HepG2 (cell line): ENCODE results near the gene LINGO1. TPM values are rescaled to one million over a fixed set of nuclear protein-coding genes. Genes with fewer than 3 reads are reported as not detected.

Experiments used
- ATAC-seq: fragments of 200-7000 bp; cut with Tn5 transposase; 3 replicates; pipeline ENCODE4 v1.9.1; 2020; ENCODE audit warnings: mild to moderate bottlenecking, moderate library complexity
- BruUV-seq: library from RNA; stranded (reverse); fragments of 400-500 nt; replicated peaks from 2 replicates; lab custom pipeline; 2021; lab: Mats Ljungman, UMichigan
- CTCF ChIA-PET: fragments of 300-600 bp; formaldehyde crosslinking; extraction: SDS; loops from one replicate; lab custom pipeline; 2021; ENCODE audit warnings: low total read pairs, inconsistent platforms, low intra/inter-chr PET ratio; lab: Yijun Ruan, JAX
- POLR2A ChIA-PET: fragments of 350-600 bp; sonication (Branson Sonifier 250); formaldehyde crosslinking; loops from one replicate; lab custom pipeline; 2020; ENCODE audit warnings: antibody characterized with exemption, inconsistent platforms; lab: Yijun Ruan, JAX
- DNase-seq: peaks from one replicate; pipeline ENCODE4 v3.0.0-alpha.2; 2015; ENCODE audit warnings: low spot score
- FAIRE-seq: peaks from 3 replicates; lab custom pipeline; 2011; peaks lifted over from hg19 to GRCh38; lab: Jason Lieb, UNC
- H2AFZ ChIP-seq: one replicate; pipeline ENCODE4 v1.6.1; 2011; ENCODE audit warnings: low read length, inconsistent platforms
- H3K27ac ChIP-seq: fragments of 300-600 bp; 3 replicates; pipeline ENCODE4 v1.8.0; 2011; ENCODE audit warnings: mixed run types, mild to moderate bottlenecking, mixed read lengths, low read length, inconsistent platforms; ENCODE audit not compliant: insufficient read depth; ENCODE audit errors: extremely low read length
- H3K27me3 ChIP-seq, 2 experiments: fragments of 200-600 bp in 1 of 2; 2 replicates in 1 of 2; 3 replicates in 1 of 2; pipeline versions ENCODE4 v1.6.0 to v1.8.0; 2011; ENCODE audit warnings: low read length in 2 of 2, mild to moderate bottlenecking in 2 of 2, moderate library complexity in 2 of 2, inconsistent platforms in 1 of 2; ENCODE audit not compliant: insufficient read depth in 2 of 2, control insufficient read depth in 1 of 2
- H3K36me3 ChIP-seq, 2 experiments: fragments of 200-600 bp in 1 of 2; replicated peaks in 1 of 2; 2 replicates in 1 of 2; 3 replicates in 1 of 2; pipeline versions ENCODE4 v1.5.1 to v1.8.0; 2011; ENCODE audit warnings: low read length in 2 of 2, inconsistent platforms in 1 of 2; ENCODE audit not compliant: insufficient read depth in 2 of 2, control insufficient read depth in 1 of 2
- H3K4me1 ChIP-seq: 2 replicates; pipeline ENCODE4 v1.5.1; 2012; ENCODE audit warnings: low read length, inconsistent platforms; ENCODE audit not compliant: insufficient read depth
- H3K4me2 ChIP-seq: 2 replicates; pipeline ENCODE4 v1.6.0; 2011; ENCODE audit warnings: low read depth, low read length, inconsistent platforms
- H3K4me3 ChIP-seq, 3 experiments: fragments of 200-600 bp in 1 of 3; sonication (generic), shearing (Covaris generic) in 1 of 3; replicated peaks in 1 of 3; 2 replicates each; pipeline ENCODE4 v1.5.1; 2011 to 2016; ENCODE audit warnings: low read length in 3 of 3, inconsistent platforms in 2 of 3, low read depth in 2 of 3, mild to moderate bottlenecking in 2 of 3, control low read depth in 1 of 3, mixed read lengths in 1 of 3; ENCODE audit not compliant: insufficient read depth in 1 of 3
- H3K79me2 ChIP-seq: one replicate; pipeline ENCODE4 v1.6.1; 2011; ENCODE audit warnings: low read length, inconsistent platforms; ENCODE audit not compliant: insufficient read depth
- H3K9ac ChIP-seq: 2 replicates; pipeline ENCODE4 v1.6.0; 2011; ENCODE audit warnings: mild to moderate bottlenecking, low read depth, low read length, inconsistent platforms; ENCODE audit not compliant: insufficient read depth
- H3K9me3 ChIP-seq: 2 replicates; pipeline ENCODE4 v1.5.1; 2012; ENCODE audit warnings: mild to moderate bottlenecking, low read length
- H4K20me1 ChIP-seq: 2 replicates; pipeline ENCODE4 v1.6.0; 2011; ENCODE audit warnings: inconsistent platforms, mild to moderate bottlenecking, low read length, moderate library complexity; ENCODE audit not compliant: insufficient read depth
- MAFF ChIP-seq: IDR thresholded peaks from 2 replicates; pipeline ENCODE4 v1.6.1; 2011; ENCODE audit warnings: low read depth, low read length, improper control_type of control experiment
- MAFK ChIP-seq, 2 experiments: IDR thresholded peaks in 1 of 2; conservative IDR thresholded peaks in 1 of 2; 2 replicates each; pipeline ENCODE4 v1.6.1; 2011; ENCODE audit warnings: improper control_type of control experiment in 2 of 2, low read length in 2 of 2
- RFX1 ChIP-seq: fragments of 450-650 bp; IDR thresholded peaks from 2 replicates; pipeline ENCODE4 v1.6.1; 2017
- ZKSCAN8 ChIP-seq: IDR thresholded peaks from 2 replicates; pipeline ENCODE4 v1.6.1; 2016; ENCODE audit warnings: borderline replicate concordance, missing genetic modification reagents, missing compliant biosample characterization
- ZNF572 ChIP-seq: sonication (generic); formaldehyde crosslinking; IDR thresholded peaks from 2 replicates; pipeline ENCODE4 v1.5.1; 2020; ENCODE audit warnings: mild to moderate bottlenecking, missing genetic modification reagents
- WGBS: methylation state at CpG from one replicate; pipeline ENCODE4 v1.1.6; 2017; ENCODE audit warnings: low lambda C conversion rate; 5-methylcytosine and 5-hydroxymethylcytosine counted together
- in situ Hi-C: cut with HindIII; loops from 2 replicates; pipeline ENCODE4 v1.10.0; 2017; ENCODE audit warnings: low pct_unique_long_range_greater_than_20kb; ENCODE audit not compliant: extremely low pct_ligation_motif_present
- intact Hi-C: fragments of 100-400 bp; cut with micrococcal nuclease; formaldehyde crosslinking; loops from one replicate; pipeline ENCODE4 v1.10.0; 2022; ENCODE audit not compliant: unreplicated experiment
- polyA plus RNA-seq, 8 experiments: library from polyadenylated mRNA; depleted of rRNA in 3 of 8; stranded (reverse) in 7 of 8; unstranded in 1 of 8; fragments of >200 nt; fragmentation: Illumina TruSeq in 4 of 8; extraction: Trizol in 4 of 8; gene quantifications; 2 replicates each; pipeline versions ENCODE4 v1.2.1 to v1.2.3, GENCODE V29; 2011 to 2016; ENCODE audit warnings: low read depth in 4 of 8, missing spikeins in 1 of 8, mixed read lengths in 1 of 8; ENCODE audit not compliant: insufficient read depth in 1 of 8
- total RNA-seq, 5 experiments: library from RNA; depleted of rRNA; stranded (reverse); fragments of >200 nt; fragmentation: Illumina TruSeq; extraction: Trizol; gene quantifications; 2 replicates each; pipeline ENCODE4 v1.2.3, GENCODE V29; 2016; ENCODE audit warnings: low read depth in 1 of 5
- TF ChIP-seq, protein P1 (sequence below), 2 experiments: sonication (generic) in 1 of 2; formaldehyde crosslinking in 1 of 2; IDR thresholded peaks; 2 replicates each; pipeline versions ENCODE4 v1.5.1 to v1.6.1; 2011 to 2020; ENCODE audit warnings: borderline replicate concordance in 1 of 2, low read depth in 1 of 2, low read length in 1 of 2, mild to moderate bottlenecking in 1 of 2, missing genetic modification reagents in 1 of 2, moderate library complexity in 1 of 2

The LINGO1 gene
- total and polyA plus RNA-seq, 2 of the 13 experiments (the other 11 are each of a cell fraction or from before 2014, with no cell fraction given) = 0.07 TPM; not detected in 1

DNA sequence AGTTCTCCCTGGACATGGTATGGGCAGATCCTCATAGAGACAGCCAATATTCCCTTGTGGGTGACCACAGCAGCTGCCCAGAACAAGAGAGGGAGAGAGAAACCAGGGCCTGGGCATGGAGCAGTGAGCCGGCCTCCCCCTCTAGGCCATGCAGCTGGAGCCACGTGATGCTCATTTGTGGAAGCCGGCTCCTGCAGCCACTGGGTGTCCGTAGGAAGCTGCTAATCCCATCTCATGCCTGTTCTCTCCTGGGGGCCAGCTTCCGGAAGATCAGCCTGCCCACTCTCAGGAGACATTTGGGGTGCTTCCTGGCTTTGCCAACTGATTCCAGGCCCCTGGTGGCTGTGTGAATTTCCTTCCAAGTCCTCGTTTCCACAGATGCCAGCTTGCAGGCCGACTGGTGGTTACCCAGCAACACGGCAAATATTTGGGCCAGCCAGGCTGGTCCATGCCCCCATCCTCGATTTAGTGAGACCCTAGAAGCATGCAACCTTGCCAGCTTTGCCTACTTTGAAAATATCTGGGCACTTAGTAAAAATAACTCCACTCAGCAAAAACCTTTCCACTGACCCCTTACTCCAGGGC is 55.3 kb downstream of the LINGO1 start:
- 25% methylated on average over 2 of the region's 9 CpGs for WGBS
- no peaks in the 10 kb centered on the region for H3K36me3 ChIP-seq
- BruUV-seq = no TSS peak
- ATAC-seq = peak; percentile 59
- H4K20me1 ChIP-seq = no peaks in the 10 kb centered on the region
- no peak overlapping the region for H3K27ac ChIP-seq
- no peak for TF ChIP-seq ZKSCAN8 (CRISPR knock-in tag)
- TF ChIP-seq MAFF = 0 out of 2 replicates have a peak, but pooled peaks have one; percentile 34
- TF ChIP-seq ZNF572 (CRISPR knock-in tag) = no peak
- TF ChIP-seq MAFK (conservative IDR thresholded peaks at IDR 0.05 in 1 of 2, IDR thresholded peaks at IDR 0.05 in 1 of 2; ENCODE audit: low read length in 2 of 2) = peak; percentile 42 to 50
- no peak for TF ChIP-seq RFX1
- TF ChIP-seq, protein P1, sequence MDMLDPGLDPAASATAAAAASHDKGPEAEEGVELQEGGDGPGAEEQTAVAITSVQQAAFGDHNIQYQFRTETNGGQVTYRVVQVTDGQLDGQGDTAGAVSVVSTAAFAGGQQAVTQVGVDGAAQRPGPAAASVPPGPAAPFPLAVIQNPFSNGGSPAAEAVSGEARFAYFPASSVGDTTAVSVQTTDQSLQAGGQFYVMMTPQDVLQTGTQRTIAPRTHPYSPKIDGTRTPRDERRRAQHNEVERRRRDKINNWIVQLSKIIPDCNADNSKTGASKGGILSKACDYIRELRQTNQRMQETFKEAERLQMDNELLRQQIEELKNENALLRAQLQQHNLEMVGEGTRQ (IDR thresholded peaks at IDR 0.05; ENCODE audit: low read depth, low read length) = no peak
- TF ChIP-seq, protein P1 (CRISPR knock-in tag; IDR thresholded peaks at IDR 0.05; ENCODE audit: borderline replicate concordance) = peak; percentile 38; the same call in 1 of the 2 replicates
- H3K27me3 ChIP-seq = peaks cover 0 to 40% of the 10 kb centered on the region in 2 experiments; a peak in 3 of 5 replicates
- H3K9me3 ChIP-seq = no peaks in the 10 kb centered on the region
- DNase-seq = no peak
- ChIA-PET CTCF (no interaction called here), POLR2A (no interaction called here)
- no peaks in the 10 kb centered on the region for H3K79me2 ChIP-seq
- in situ Hi-C loops (no loop called here), intact Hi-C loops (no loop called here)
- no peak overlapping the region for H3K4me2 ChIP-seq
- H3K9ac ChIP-seq = no peak overlapping the region
- H2AFZ ChIP-seq = no peak overlapping the region
- no peaks in the 10 kb centered on the region for H3K4me1 ChIP-seq
- H3K4me3 ChIP-seq = no peak overlapping the region
- FAIRE-seq = no peak
